Measurements from ENCODE around the gene IL16.

- TF ChIP-seq GABPA (IDR thresholded peaks at IDR 0.05; ENCODE audit: low read depth): no peak
- TF ChIP-seq SPI1 (IDR thresholded peaks at IDR 0.05; ENCODE audit: borderline replicate concordance, low read depth): no peak
These were observed 116.3 kb downstream of the IL16 start for GRCh38 chr15:81312790-81313543.

Measured in HL-60 (cell line).